Stimulated activated naive CD8-positive, alpha-beta T cell treated with anti-CD3 and anti-CD28 coated beads, Interleukin-15, Interleukin-2, amounts not matched to agents 100 U/mL and 50 U/mL, for 24 hours (primary cell): ENCODE measurements around the gene GPHA2.

ENCODE experiments used
- ATAC-seq: fragments of 150-1000 bp; cut with Tn5 transposase; one replicate; pipeline ENCODE4 v1.10.0; 2021
- DNase-seq: peaks from one replicate; pipeline ENCODE4 v3.0.0; 2021

The GPHA2 gene

DNA sequence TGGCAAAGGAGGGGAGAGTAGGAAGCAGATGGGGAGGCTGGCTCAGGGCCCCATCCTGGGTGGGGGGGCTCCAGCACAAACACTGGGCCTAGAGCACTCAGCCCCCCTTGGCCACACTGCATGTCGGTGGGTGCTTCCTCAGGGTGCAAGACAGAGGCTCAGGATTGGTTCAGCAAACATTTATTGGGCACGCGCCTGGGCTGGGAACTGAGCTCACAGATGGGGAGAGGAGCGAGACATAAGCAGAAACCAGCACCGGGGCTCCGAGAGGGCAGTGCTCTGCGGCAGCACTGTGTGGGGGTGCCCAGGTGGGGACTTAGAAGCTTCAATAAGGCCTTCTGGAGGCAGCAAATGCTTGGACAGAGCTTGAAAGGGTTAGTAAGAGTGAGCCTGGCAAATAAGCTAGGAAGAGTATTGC lies 45.2 kb downstream of the GPHA2 start:
- ATAC-seq = no peak
- no peak for DNase-seq

- no peak for DNase-seq
- no peak for ATAC-seq
Observed at GRCh38 chr11:64888729-64889511, 46.8 kb downstream of the GPHA2 start.

GRCh38 chr11:64888406-64888728 lies 47.3 kb downstream of the GPHA2 start:
- ATAC-seq = no peak
- no peak for DNase-seq

DNA sequence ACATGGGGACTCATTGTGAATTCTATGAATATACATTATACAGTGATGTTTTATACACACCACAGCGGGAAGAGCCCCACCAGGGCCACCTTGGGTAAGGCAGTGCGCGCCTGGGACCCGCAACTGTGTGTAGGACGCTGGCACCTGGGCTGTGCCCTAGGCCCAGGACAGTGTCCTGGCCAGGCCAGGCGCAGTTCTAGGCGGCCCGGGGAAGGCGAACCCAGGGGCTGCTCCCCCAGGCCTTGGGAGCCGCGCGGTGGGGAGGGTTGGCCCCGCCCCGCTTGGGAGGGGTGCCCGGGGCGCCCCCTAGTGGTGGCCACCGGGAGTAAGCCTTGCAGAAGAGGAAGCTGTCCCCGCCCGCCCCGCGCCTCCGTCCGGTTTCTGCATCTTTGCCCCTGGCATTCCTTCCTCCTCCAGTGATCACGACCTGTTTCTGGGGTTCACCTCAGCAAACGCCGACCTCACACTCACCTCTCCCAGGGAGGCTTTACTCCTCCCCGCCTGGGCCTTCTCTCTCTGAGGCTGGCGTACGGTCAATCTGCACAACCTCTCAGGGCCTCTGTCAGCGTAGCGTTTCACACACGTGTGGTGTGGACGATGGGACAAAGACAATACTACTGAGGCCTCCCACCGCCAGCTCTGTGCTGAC lies 47.8 kb downstream of the GPHA2 start:
- DNase-seq = peak; percentile 92
- ATAC-seq = peak; percentile 82

DNA sequence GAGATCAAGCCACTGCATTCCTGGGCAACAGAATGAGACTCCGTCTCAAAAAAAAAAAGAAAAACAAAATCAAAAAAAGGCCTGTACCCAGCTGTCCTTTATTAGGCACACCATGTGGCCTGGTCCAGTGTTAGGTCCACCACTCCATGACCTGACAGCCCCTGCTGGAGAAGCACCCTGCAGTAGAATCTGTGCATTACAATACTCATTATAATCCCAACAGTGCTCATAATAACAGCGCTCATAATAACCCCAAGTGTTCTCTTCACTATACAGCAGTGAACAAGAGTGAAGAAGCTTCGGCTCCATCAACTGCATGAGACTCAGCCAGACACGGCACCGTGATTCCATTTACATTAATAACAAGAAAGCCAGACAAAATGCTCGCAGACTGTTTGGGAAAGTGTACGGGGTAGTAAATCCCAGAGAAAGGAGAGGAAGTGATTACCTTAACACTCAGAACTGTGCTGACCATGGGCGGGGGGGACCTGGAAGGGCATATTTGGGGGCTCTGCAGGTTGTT lies 48.4 kb downstream of the GPHA2 start:
- no peak for ATAC-seq

DNA sequence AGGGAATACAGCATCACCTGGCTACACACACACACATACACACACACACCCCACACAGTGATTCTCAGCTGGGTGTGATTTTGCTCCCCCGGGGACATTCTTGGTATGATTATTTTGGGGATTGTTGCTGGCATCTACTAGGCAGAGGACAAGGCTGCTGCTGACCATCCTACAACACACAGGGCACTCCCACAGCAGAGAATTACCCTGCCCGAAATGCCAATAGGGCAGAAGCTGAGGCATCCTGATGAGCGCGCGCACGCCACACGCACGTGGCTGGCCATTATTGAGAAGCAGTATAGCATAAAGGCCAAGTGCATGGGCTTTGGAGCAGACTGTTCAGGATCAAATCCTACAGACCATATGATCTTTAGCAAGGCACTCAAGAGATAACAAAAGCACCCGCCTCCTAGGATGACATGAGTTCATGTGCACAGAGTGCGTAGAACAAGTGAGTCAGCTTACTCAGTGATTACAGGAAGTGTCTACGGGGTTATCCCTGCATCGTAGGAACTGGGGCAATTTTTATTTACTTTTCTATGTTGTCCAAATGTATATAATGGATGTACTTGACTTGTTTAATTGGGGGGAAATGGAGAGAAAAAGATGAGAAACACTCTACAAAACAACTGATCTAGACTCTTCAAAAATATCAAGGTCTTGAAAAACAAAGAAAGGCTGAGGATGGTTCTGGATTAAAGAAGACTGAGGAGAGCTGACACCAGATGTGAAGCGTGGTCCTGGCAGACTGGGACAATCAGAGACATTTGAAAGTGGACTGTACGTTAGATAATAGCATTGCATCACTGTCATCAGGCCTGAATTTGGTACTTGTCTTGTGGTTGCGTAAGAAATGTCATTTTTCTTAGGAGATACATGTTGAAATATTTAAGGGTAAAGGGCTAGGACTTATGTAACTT lies 50.1 kb downstream of the GPHA2 start:
- peak; percentile 84 for ATAC-seq
- DNase-seq = no peak

More for the DNA sequence above, 48.4 kb downstream of the GPHA2 start:
- no peak for DNase-seq
